Stimulated activated CD8-positive, alpha-beta memory T cell treated with anti-CD3 and anti-CD28 coated beads, Interleukin-7, amount 100 ng/mL, for 48 hours (primary cell): ENCODE measurements around the gene WNT7B.

Experiments
- DNase-seq, 2 donors: peaks; one replicate each; pipeline ENCODE4 v3.0.0-alpha.2; 2020; ENCODE audit warnings: low read depth in 1 of 2; ENCODE audit errors: extremely low read depth in 1 of 2

Gene WNT7B

GRCh38 chr22:45974498-45974897 is 2.5 kb downstream of the WNT7B start:
- DNase-seq: no peak

GRCh38 chr22:45972889-45973253 is 4.1 kb downstream of the WNT7B start:
- DNase-seq: no peak

- DNase-seq: no peak
Observed at GRCh38 chr22:45972091-45972888, 4.7 kb downstream of the WNT7B start.

DNA sequence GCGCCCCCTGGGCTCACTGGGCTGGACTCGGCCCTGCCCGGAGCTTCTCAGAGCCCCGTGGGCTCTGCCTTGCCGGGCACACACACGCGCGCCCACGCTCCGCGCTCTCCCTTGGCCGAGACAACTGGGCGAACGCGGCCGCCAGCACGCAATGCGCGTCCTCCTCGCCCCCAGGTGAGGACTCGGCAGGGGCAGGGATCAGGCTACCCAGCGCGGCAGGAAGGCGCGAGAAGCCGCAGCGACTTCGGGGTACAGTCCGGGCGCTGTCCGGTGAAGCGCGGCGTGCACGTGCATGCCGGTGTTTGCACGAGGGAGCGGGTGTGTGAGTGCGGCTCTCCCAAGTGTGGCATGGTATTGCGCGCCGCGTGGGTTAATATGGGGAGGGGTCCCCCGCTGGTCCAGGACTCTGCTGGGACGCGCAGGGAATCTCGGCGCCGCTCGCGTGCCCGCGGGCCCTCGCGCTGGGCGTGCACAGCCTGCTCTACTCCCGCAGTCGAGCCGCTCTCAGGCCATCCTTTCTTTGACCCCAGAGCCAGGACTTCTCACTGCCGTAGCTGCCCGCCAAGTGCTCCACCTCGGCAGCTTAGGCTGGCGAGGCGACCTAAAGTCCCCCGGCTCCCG is 5.4 kb downstream of the WNT7B start:
- DNase-seq: no peak

GRCh38 chr22:45970705-45971407 is 6.1 kb downstream of the WNT7B start:
- DNase-seq: no peak

GRCh38 chr22:45969801-45970470 is 7.0 kb downstream of the WNT7B start:
- no peak for DNase-seq

DNA sequence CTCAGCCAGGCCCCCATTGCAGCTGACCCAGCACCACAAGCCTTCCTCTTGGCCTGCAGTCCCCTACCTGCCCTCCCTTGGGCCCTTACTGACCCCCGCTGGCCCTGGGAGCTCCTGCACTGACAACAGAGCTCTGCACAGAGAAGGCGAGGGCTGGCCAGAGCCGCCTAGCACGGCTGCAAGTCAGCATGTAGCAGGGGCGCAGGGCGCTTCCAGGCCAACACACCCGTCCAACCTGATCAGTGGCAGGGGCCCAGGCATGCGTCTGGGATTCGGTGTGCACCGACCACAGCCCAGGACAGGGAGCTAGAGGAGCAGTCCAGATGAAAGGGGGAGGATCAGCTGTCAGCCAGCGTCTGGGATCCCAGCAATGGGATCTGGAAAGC is 7.6 kb downstream of the WNT7B start:
- DNase-seq: no peak

- DNase-seq: peak; percentile 18 to 20
Observed at GRCh38 chr22:45968751-45969413, 8.1 kb downstream of the WNT7B start.

- DNase-seq: no peak
Observed at GRCh38 chr22:45968003-45968650, 8.8 kb downstream of the WNT7B start.

GRCh38 chr22:45966895-45967365 is 10.0 kb downstream of the WNT7B start:
- no peak for DNase-seq

DNA sequence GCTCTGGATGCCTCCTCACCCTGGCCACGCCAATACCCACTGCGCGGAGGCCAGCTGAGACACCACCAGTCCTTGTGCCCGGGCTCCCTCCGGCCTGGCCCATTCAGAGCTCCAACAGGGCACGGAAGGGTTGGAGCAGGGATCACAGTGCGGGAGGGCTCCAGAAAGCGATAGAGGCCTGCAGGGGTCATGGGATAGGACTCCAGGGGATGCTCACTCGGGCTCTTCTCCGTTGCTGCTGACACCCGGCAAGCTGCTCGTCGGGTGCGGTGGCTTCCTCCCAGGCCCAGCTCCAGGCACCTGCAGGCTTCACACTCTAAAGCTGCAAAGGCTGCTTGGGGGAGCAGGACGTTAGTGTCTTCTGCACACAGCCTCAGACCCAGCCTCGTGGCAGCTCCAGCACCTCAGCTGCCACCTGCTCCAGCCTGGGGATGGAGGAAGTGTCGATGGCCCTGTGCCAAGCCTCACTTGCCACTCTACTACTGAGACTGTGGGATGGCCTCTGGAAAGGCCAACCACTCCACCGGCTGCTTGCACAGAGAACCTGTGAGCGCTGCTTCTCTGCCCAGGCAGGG is 10.6 kb downstream of the WNT7B start:
- no peak for DNase-seq

- no peak for DNase-seq
Observed at GRCh38 chr22:45965563-45965962, 11.4 kb downstream of the WNT7B start.

DNA sequence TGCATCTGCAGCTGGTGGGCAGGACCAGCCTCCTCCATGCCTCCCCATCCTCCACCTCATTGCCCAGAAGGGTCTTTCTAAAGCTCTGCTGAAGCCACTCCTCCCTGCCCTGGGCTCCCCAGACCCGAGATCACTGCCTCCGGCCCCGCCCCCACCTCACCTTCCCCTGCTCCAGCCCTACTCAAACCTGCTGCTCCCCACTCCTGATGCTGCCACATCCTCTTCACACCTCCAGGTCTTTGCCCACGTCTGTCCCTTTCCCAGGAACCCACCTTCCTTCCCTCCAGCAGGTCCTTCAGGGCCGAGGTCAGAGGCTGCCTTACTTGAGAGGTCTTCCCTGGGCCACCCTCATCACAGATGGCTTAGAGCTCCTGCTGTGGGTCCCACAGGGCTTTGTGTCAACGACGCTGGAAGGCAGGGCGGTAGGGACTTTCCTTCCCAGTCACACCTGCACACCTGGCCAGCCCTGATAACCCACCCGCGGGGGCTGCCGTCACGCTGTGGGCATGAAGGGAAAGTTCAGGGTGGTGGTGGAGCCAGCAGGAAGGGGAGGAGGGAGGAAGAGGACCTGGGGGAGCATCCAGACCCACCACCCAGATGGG is 11.9 kb downstream of the WNT7B start:
- DNase-seq: no peak

- no peak for DNase-seq
Observed at GRCh38 chr22:45964372-45964771, 12.6 kb downstream of the WNT7B start.

DNA sequence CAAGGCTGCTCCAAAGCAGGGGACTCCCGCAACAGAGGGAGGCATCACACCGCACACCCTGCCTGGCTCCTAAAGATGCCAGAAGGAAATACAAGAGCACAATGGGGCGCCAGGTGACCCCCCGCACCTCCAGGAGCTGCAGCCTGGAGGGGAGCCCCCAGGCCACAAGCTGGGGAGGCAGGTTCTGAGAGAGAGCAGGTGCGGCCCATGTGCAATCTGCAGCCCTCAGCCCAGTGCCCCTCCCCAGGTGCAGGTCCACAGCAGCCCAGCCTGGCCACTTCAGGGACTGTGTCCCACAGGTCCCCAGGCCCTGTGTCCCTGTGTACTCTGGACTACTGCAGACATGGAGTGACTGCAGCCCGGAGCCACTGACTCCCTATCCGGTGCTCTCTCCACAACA is 13.1 kb downstream of the WNT7B start:
- no peak for DNase-seq

- DNase-seq: no peak
Observed at GRCh38 chr22:45962756-45963324, 14.1 kb downstream of the WNT7B start.

- no peak for DNase-seq
Observed at GRCh38 chr22:45962434-45962718, 14.6 kb downstream of the WNT7B start.

DNA sequence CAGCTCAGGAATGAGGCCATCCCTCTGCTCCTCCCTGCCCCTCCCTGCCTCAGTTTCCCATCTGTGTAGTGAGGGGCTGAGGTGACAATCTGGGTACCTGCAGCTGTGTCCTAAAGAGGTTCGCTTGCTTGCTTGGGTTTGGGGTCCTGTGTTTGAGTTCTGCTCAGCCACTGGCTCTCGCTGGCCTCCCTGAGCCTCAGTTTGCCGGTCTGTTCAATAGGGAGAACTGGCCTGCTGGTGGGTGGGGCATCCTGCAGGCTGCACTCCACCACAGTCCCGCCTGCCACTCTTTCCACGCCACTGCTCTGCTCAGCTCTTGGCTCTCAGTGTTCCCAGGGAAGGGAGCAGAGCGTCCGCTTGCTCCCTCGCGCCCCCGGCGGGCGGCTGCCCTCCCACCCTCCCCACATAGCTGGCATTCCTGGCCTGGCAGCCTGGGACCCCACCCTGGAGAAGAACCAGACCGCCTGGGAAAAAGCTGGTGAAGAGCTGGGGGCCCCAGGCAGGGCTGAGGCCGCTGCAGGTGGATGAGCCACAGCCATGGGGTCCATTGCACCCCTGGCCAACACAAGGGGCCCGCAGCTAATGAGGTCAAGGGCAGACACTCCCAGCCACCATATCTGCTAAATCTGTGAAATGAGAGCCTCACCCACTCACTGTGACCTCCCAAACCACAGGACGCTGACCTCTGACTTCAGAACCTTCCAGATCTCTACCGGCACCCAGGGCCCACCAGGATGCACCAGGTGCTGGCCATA is 15.1 kb downstream of the WNT7B start:
- DNase-seq: no peak
